MM.1S (cell line): ENCODE measurements around the gene CSF1R.

ENCODE experiments used
- DNase-seq: peaks from one replicate; pipeline ENCODE4 v3.0.0-alpha.2; 2015
- H2AFZ ChIP-seq: fragments of 300-600 bp; sonication (generic); 2 replicates; pipeline ENCODE4 v1.6.0; 2016; ENCODE audit warnings: antibody characterized with exemption, low read length
- H3F3A ChIP-seq: fragments of 300-600 bp; sonication (generic); 2 replicates; pipeline ENCODE4 v1.6.1; 2016; ENCODE audit warnings: mild to moderate bottlenecking, antibody characterized with exemption, low read length, moderate library complexity, mixed read lengths; ENCODE audit not compliant: insufficient read depth
- H3K27ac ChIP-seq: fragments of 300-600 bp; sonication (generic); 2 replicates; pipeline ENCODE4 v1.5.1; 2016; ENCODE audit warnings: mild to moderate bottlenecking, low read length
- H3K27me3 ChIP-seq: fragments of 300-600 bp; sonication (generic); replicated peaks from 2 replicates; pipeline ENCODE4 v1.6.0; 2016; ENCODE audit warnings: low read length; ENCODE audit not compliant: insufficient read depth
- H3K36me3 ChIP-seq: fragments of 300-600 bp; sonication (generic); replicated peaks from 2 replicates; pipeline ENCODE4 v1.6.1; 2016; ENCODE audit warnings: mild to moderate bottlenecking, low read length, mixed read lengths; ENCODE audit not compliant: insufficient read depth
- H3K4me1 ChIP-seq: fragments of 300-600 bp; sonication (generic); 2 replicates; pipeline ENCODE4 v1.6.1; 2016; ENCODE audit warnings: low read length, mixed read lengths
- H3K4me2 ChIP-seq: fragments of 300-600 bp; sonication (generic); 2 replicates; pipeline ENCODE4 v1.6.0; 2016; ENCODE audit warnings: low read depth, low read length
- H3K4me3 ChIP-seq: fragments of 300-600 bp; sonication (generic); 2 replicates; pipeline ENCODE4 v1.5.1; 2016; ENCODE audit warnings: low read length, mixed read lengths
- H3K79me2 ChIP-seq: fragments of 300-600 bp; sonication (generic); 2 replicates; pipeline ENCODE4 v1.6.1; 2016; ENCODE audit warnings: mixed run types, low read length, mixed read lengths
- H3K9ac ChIP-seq: fragments of 300-600 bp; sonication (generic); 2 replicates; pipeline ENCODE4 v1.6.1; 2016; ENCODE audit warnings: low read length, mixed read lengths
- H3K9me2 ChIP-seq: fragments of 300-600 bp; sonication (generic); replicated peaks from 2 replicates; pipeline ENCODE4 v1.6.1; 2016; ENCODE audit warnings: mild to moderate bottlenecking, low read length, mixed read lengths; ENCODE audit not compliant: insufficient read depth
- H3K9me3 ChIP-seq: fragments of 300-600 bp; sonication (generic); replicated peaks from 2 replicates; pipeline ENCODE4 v1.6.1; 2016; ENCODE audit warnings: mild to moderate bottlenecking, low read length, mixed read lengths; ENCODE audit not compliant: insufficient read depth
- H4K20me1 ChIP-seq: fragments of 300-600 bp; sonication (generic); 2 replicates; pipeline ENCODE4 v1.6.1; 2016; ENCODE audit warnings: mild to moderate bottlenecking, low read length, moderate library complexity, mixed read lengths; ENCODE audit not compliant: insufficient read depth
- EZH2 ChIP-seq: fragments of 300-600 bp; sonication (generic); optimal IDR thresholded peaks from 2 replicates; pipeline ENCODE3; 2017; ENCODE audit warnings: low read depth, mild to moderate bottlenecking, antibody characterized with exemption, low read length, mixed read lengths
- EZH2phosphoT487 ChIP-seq: fragments of 300-600 bp; sonication (generic); IDR thresholded peaks from 2 replicates; pipeline ENCODE4 v1.6.1; 2018; ENCODE audit warnings: antibody characterized with exemption, low read length
- TF ChIP-seq, protein P1 (sequence below): fragments of 300-600 bp; sonication (generic); IDR thresholded peaks from 2 replicates; pipeline ENCODE4 v1.5.1; 2016; ENCODE audit warnings: antibody characterized with exemption, low read length, mixed read lengths

CSF1R gene

DNA sequence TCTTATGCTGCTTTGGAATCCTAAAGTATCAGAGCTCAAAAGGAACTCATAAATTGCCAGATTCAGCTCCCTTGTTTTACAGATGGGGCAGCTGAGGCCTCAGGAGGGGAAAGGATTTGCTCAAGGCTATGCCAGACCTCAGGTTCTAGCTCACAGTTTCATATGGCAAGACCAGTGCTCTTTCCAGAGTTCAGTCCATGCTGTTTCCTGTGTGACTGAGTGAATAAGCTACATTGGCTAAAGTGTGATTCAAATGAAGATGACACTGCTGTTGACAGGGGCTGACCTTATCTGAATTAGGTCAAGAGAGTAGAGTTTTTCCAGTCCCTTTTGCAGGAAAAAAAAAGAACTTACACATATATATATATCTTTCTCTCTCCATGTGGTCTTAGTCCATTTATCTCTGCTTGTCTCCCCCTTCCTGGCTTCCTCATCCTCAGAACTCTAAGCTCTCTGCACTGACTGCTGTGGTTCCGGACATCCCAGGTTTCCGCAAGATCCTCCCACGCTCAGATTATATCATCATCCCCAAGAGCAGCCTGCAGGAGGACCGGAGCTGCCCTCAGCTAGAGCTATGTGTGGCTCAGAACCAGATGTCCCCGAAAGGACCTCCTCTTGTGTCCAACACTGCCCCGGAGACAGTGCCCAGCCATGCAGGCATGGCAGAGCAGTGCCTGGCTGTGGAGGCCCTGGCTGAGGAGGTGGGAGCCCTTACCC, 76.5 kb downstream of the CSF1R start:
- Histone ChIP-seq H3K4me3 (no peak overlapping the region), H3K79me2 (peaks cover 68% of the 10 kb centered on the region), H3K9me2 (no peaks in the 10 kb centered on the region), H2AFZ (no peak overlapping the region), H3K4me2 (no peak overlapping the region), H3K27ac (no peak overlapping the region), H3K9me3 (no peaks in the 10 kb centered on the region), H3K36me3 (peaks cover 28% of the 10 kb centered on the region), H3K27me3 (no peaks in the 10 kb centered on the region), H3F3A (no peaks in the 10 kb centered on the region), H4K20me1 (no peaks in the 10 kb centered on the region; the same call in 1 of the 2 replicates), H3K4me1 (no peaks in the 10 kb centered on the region), H3K9ac (no peak overlapping the region)
- TF ChIP-seq EZH2phosphoT487: no peak
- no peak for TF ChIP-seq EZH2
- TF ChIP-seq, protein P1, sequence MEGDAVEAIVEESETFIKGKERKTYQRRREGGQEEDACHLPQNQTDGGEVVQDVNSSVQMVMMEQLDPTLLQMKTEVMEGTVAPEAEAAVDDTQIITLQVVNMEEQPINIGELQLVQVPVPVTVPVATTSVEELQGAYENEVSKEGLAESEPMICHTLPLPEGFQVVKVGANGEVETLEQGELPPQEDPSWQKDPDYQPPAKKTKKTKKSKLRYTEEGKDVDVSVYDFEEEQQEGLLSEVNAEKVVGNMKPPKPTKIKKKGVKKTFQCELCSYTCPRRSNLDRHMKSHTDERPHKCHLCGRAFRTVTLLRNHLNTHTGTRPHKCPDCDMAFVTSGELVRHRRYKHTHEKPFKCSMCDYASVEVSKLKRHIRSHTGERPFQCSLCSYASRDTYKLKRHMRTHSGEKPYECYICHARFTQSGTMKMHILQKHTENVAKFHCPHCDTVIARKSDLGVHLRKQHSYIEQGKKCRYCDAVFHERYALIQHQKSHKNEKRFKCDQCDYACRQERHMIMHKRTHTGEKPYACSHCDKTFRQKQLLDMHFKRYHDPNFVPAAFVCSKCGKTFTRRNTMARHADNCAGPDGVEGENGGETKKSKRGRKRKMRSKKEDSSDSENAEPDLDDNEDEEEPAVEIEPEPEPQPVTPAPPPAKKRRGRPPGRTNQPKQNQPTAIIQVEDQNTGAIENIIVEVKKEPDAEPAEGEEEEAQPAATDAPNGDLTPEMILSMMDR: no peak
- DNase-seq: no peak

DNA sequence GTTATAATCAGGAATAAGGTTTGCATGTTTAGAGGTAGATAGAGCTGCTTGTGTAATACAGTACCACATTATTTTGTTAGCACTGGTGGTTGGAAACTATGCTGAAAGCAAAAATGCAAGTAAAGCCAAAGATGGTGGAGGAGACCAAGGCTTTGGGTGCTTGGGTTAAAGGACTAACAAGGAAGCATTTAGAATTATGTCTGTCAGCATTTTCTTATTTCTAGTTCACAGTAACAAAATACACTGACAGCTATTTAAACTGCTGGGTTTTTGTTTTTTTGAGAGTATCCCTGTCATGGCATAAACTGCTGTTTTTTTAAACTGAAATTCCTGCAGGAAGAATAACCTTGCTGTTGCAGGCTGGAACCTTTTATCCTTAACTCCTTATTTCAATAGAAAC, 79.3 kb downstream of the CSF1R start:
- H3K27me3 ChIP-seq: no peaks in the 10 kb centered on the region
- peaks cover 84% of the 10 kb centered on the region for H3K79me2 ChIP-seq
- H3K27ac ChIP-seq: no peak overlapping the region
- H2AFZ ChIP-seq: no peak overlapping the region
- peaks cover 10% of the 10 kb centered on the region for H3K36me3 ChIP-seq
- no peaks in the 10 kb centered on the region for H3F3A ChIP-seq
- H3K9ac ChIP-seq: no peak overlapping the region
- H3K4me2 ChIP-seq: no peak overlapping the region
- no peaks in the 10 kb centered on the region for H3K9me3 ChIP-seq
- TF ChIP-seq EZH2phosphoT487: no peak
- TF ChIP-seq, protein P1: no peak
- TF ChIP-seq EZH2: no peak
- peaks cover 8% of the 10 kb centered on the region for H3K4me1 ChIP-seq
- H3K4me3 ChIP-seq: no peak overlapping the region
- DNase-seq: no peak
- H4K20me1 ChIP-seq: no peaks in the 10 kb centered on the region; the same call in 1 of the 2 replicates
- H3K9me2 ChIP-seq: no peaks in the 10 kb centered on the region

DNA sequence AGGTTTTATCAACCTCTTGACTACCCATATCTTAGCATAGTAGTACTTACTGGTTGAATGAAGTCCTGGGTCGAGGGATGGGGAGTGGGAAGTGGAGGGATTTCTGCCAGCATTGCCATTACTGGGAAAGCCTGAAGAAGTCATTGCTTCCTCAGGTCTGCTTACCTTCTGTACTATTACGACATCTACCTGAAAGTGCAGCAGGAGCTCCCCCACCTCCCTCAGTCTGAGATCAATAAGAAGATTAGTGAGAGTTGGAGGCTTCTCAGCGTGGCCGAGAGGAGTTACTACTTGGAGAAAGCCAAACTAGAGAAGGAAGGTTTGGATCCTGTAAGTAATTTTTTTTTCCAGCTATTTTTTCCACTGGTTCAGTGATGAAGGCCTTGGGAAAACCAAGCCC, 80.0 kb downstream of the CSF1R start:
- DNase-seq: no peak
- Histone ChIP-seq H3K4me1 (peaks cover 8% of the 10 kb centered on the region), H3K36me3 (peaks cover 10% of the 10 kb centered on the region), H3K27ac (no peak overlapping the region), H3K4me3 (no peak overlapping the region), H3K79me2 (peaks cover 91% of the 10 kb centered on the region), H3K9me2 (no peaks in the 10 kb centered on the region), H3K27me3 (no peaks in the 10 kb centered on the region), H3K9ac (no peak overlapping the region), H3K9me3 (no peaks in the 10 kb centered on the region), H3K4me2 (no peak overlapping the region), H4K20me1 (no peaks in the 10 kb centered on the region; the same call in 1 of the 2 replicates), H3F3A (0 out of 2 replicates have a peak, but pooled peaks cover 2% of the 10 kb centered on the region), H2AFZ (no peak overlapping the region)
- no peak for TF ChIP-seq EZH2
- TF ChIP-seq, protein P1: no peak
- TF ChIP-seq EZH2phosphoT487: no peak
